Astrocyte (in vitro differentiated cells and primary cell): ENCODE data around the gene PTPN3.

Experiments
- EZH2 ChIP-seq: IDR thresholded peaks from 2 replicates; pipeline ENCODE4 v1.6.1; 2012; ENCODE audit warnings: mild to moderate bottlenecking, low read length, inconsistent platforms; ENCODE audit not compliant: insufficient read depth
- TF ChIP-seq, protein P1 (sequence below): IDR thresholded peaks from 2 replicates; pipeline ENCODE4 v1.5.1; 2011; ENCODE audit warnings: low read depth, mild to moderate bottlenecking, inconsistent platforms, low read length, moderate library complexity; ENCODE audit not compliant: insufficient read depth

DNA sequence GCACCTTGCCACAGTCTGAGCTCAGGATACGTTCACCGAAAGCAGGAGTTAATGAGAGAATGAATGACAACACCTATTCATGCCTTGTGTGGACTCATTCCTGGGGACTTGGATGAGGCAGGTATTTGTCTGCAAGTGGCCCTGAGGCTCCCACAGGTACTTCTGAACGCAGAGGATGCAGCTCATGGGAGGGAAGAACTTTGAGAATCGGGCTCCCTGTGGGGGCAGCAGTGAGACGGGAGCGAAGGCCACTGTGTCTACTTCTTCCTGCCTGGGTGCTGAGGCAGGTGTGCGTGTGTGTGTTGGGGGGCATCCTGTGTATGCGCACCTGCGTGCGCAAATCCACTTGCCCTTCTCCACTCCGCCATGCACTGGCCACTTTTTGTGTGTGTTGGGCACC lies 42.2 kb downstream of the PTPN3 start:
- TF ChIP-seq, protein P1, sequence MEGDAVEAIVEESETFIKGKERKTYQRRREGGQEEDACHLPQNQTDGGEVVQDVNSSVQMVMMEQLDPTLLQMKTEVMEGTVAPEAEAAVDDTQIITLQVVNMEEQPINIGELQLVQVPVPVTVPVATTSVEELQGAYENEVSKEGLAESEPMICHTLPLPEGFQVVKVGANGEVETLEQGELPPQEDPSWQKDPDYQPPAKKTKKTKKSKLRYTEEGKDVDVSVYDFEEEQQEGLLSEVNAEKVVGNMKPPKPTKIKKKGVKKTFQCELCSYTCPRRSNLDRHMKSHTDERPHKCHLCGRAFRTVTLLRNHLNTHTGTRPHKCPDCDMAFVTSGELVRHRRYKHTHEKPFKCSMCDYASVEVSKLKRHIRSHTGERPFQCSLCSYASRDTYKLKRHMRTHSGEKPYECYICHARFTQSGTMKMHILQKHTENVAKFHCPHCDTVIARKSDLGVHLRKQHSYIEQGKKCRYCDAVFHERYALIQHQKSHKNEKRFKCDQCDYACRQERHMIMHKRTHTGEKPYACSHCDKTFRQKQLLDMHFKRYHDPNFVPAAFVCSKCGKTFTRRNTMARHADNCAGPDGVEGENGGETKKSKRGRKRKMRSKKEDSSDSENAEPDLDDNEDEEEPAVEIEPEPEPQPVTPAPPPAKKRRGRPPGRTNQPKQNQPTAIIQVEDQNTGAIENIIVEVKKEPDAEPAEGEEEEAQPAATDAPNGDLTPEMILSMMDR: no peak
- no peak for TF ChIP-seq EZH2
